Activated CD8-positive, alpha-beta memory T cell treated with anti-CD3 and anti-CD28 coated beads, Interleukin-2, amount 10 ng/mL, durations not matched to agents 7 days and 5 days (primary cell): ENCODE results near the gene JPH4. TPM values are rescaled to one million over a fixed set of nuclear protein-coding genes. Genes with fewer than 3 reads are reported as not detected.
"Not testable (repeated sequence)": the region's sequence is repeated elsewhere in the genome, so short reads cannot be mapped to it uniquely, and the experiment has no call there.

Source experiments
- ATAC-seq: fragments of 150-1000 bp; cut with Tn5 transposase; one replicate; pipeline ENCODE4 v1.10.0; 2021; ENCODE audit warnings: moderate library complexity
- CTCF ChIA-PET: fragments of 350-600 bp; sonication (Branson Sonifier 250); formaldehyde crosslinking; loops from one replicate; lab custom pipeline; 2021; ENCODE audit warnings: antibody characterized with exemption; lab: Charles Lee
- DNase-seq: peaks from one replicate; pipeline ENCODE4 v3.0.0-alpha.2; 2020
- H3K27ac Mint-ChIP-seq: one replicate; pipeline ENCODE4 v1.8.0; 2021; ENCODE audit warnings: mild to moderate bottlenecking, mixed read lengths
- H3K27me3 Mint-ChIP-seq: one replicate; pipeline ENCODE4 v1.8.0; 2021; ENCODE audit warnings: mixed read lengths
- H3K36me3 Mint-ChIP-seq: one replicate; pipeline ENCODE4 v1.8.0; 2021; ENCODE audit warnings: mild to moderate bottlenecking, mixed read lengths
- H3K4me1 Mint-ChIP-seq: one replicate; pipeline ENCODE4 v1.8.0; 2021; ENCODE audit warnings: mixed read lengths
- H3K4me3 Mint-ChIP-seq: one replicate; pipeline ENCODE4 v1.8.0; 2021; ENCODE audit warnings: mild to moderate bottlenecking, moderate library complexity, mixed read lengths
- H3K9me3 Mint-ChIP-seq: one replicate; pipeline ENCODE4 v1.8.0; 2022; ENCODE audit warnings: low read depth, mixed read lengths
- total RNA-seq, 2 experiments: library from RNA; stranded (reverse); gene quantifications; one replicate each; pipeline ENCODE4 v1.2.3, GENCODE V29; 2021

Gene JPH4
- total RNA-seq, 2 experiments from 2014 or later, result 0.77 TPM; not detected in 1

DNA sequence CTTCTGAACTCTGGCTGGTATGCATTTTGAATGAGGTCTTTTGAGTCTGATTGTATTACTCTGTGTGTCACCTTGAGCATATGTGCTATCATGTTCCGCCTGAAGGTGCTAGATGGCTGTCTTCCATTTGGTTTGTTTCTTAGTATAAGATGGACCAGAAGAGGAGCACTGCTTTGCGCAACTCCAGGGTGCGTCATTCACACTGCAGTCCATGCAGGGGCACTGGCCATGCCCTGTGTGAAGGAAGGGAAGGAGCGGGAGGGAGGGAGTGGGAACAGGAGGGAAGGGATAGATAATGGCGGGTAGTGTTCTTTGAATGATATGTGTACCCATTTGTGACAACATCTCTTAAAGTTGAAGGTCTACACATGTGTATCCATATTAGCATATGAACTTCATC lies 35.2 kb downstream of the JPH4 start:
- peaks cover 2% of the 10 kb centered on the region for H3K4me1 Mint-ChIP-seq
- H3K27ac Mint-ChIP-seq, result no peak overlapping the region
- H3K27me3 Mint-ChIP-seq, result peaks cover 2% of the 10 kb centered on the region
- CTCF ChIA-PET, result interaction anchor here (0.9 to 7.3 kb wide), 6 partner anchors 12 to 65 kb away, joined by 3 to 52 read pairs (median 4); partner anchors contain the start of gene THTPA
- DNase-seq (no peak), ATAC-seq (no peak)
- H3K4me3 Mint-ChIP-seq, result no peak overlapping the region
- no peaks in the 10 kb centered on the region for H3K36me3 Mint-ChIP-seq
- H3K9me3 Mint-ChIP-seq, result no peaks in the 10 kb centered on the region

- no peak for ATAC-seq
- CTCF ChIA-PET, result interaction anchor here (0.6 to 7.3 kb wide), 7 partner anchors 10 to 64 kb away, joined by 3 to 52 read pairs (median 3); partner anchors contain the start of gene ZFHX2
- no peaks in the 10 kb centered on the region for H3K9me3 Mint-ChIP-seq
Measured at GRCh38 chr14:23542261-23542660, 36.3 kb downstream of the JPH4 start.

DNA sequence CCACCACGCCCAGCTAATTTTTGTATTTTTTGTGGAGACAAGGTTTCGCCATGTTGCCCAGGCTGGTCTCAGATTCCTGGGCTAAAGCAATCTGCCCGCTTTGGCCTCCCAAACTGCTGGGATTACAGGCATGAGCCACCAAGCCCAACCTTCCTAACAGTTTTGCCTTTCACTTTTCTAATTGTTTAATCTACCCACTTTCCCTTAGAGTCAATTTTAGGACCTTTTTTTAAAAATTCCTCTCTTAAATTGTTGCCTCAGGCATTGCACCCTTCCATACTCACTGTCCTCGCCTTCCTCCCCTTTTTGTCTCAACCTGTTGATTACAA lies 38.5 kb downstream of the JPH4 start:
- Mint-ChIP-seq H3K36me3 (no peaks in the 10 kb centered on the region), H3K4me1 (peaks cover 2% of the 10 kb centered on the region), H3K27me3 (peaks cover 2% of the 10 kb centered on the region), H3K9me3 (no peaks in the 10 kb centered on the region), H3K4me3 (no peak overlapping the region), H3K27ac (no peak overlapping the region)
- CTCF ChIA-PET, result interaction anchor here (1.1 to 7.3 kb wide), 7 partner anchors 10 to 62 kb away, joined by 3 to 52 read pairs (median 5); partner anchors contain the start of gene ZFHX2
- ATAC-seq (no peak), DNase-seq (no peak)

More at GRCh38 chr14:23542261-23542660, 36.3 kb downstream of the JPH4 start:
- H3K27me3 Mint-ChIP-seq, result peaks cover 2% of the 10 kb centered on the region
- no peak for DNase-seq
- H3K4me3 Mint-ChIP-seq, result no peak overlapping the region
- H3K27ac Mint-ChIP-seq, result no peak overlapping the region
- no peaks in the 10 kb centered on the region for H3K36me3 Mint-ChIP-seq
- H3K4me1 Mint-ChIP-seq, result peaks cover 2% of the 10 kb centered on the region

GRCh38 chr14:23539248-23540140 lies 39.1 kb downstream of the JPH4 start:
- H3K27me3 Mint-ChIP-seq, result peaks cover 2% of the 10 kb centered on the region
- peaks cover 2% of the 10 kb centered on the region for H3K4me1 Mint-ChIP-seq
- no peaks in the 10 kb centered on the region for H3K9me3 Mint-ChIP-seq
- ATAC-seq (peak; percentile 77), DNase-seq (no peak)
- no peak overlapping the region for H3K4me3 Mint-ChIP-seq
- CTCF ChIA-PET, result interaction anchor here (0.8 to 7.3 kb wide), 11 partner anchors 10 to 65 kb away, joined by 3 to 52 read pairs (median 5); partner anchors contain the start of gene ZFHX2
- H3K27ac Mint-ChIP-seq, result no peak overlapping the region
- H3K36me3 Mint-ChIP-seq, result no peaks in the 10 kb centered on the region

DNA sequence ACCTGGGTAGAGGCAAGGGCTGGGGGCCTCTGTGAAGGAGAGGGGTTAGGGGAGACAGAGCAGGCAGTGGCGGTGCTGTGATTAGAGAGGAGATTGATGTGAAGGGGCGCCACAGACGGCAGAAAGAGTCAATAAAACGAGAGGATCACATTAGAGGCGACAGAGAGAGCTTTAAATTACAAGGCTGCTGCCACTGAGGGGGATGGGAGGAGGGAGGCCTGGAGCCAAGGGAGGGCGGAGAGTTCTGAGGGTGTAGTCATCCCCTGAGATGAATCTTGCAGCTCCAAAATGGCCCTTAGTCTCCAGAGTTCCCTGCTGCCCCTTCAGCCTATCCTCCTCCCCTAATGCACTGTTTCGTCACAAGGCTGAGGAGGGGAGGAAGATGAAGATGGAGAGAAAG lies 39.8 kb downstream of the JPH4 start:
- no peaks in the 10 kb centered on the region for H3K9me3 Mint-ChIP-seq
- DNase-seq (no peak), ATAC-seq (no peak)
- H3K27ac Mint-ChIP-seq, result no peak overlapping the region
- H3K36me3 Mint-ChIP-seq, result no peaks in the 10 kb centered on the region
- H3K27me3 Mint-ChIP-seq, result peaks cover 2% of the 10 kb centered on the region
- peaks cover 2% of the 10 kb centered on the region for H3K4me1 Mint-ChIP-seq
- no peak overlapping the region for H3K4me3 Mint-ChIP-seq
- CTCF ChIA-PET, result interaction anchor here (0.8 to 7.3 kb wide), 9 partner anchors 9 to 274 kb away, joined by 3 to 52 read pairs (median 3); no protein-coding TSS in a partner anchor

DNA sequence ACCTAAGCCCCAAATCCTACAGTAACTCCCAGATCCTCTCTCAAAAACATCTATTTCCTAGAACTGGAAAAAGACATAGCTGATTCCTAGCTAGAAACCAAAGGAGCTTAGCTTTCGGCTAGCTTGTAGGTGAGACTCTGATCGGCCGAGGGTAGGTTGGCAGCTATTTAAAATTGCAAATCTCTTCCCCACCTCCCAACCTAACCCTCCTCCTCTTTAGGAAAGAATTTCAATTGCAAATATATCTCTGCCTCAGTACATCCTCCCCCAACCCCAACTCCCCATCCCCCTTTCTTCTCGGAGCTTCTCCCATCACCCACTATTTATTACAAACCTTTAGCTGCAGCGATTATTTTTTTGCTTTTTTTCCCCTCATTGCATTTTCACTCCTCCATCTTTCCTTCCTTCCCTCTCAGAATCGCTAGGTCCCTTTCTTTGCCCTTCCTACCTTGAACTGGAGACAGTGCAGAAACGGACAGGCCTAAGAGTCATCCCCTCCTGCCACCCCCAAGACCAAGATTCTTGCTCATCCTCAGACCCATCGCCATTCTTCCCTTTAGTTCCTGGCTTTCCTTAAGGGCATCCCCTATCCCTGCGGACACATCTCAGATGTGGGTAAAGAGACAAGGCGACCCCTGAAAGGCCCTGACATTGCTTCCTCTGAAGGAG lies 40.4 kb downstream of the JPH4 start:
- Mint-ChIP-seq H3K27me3 (peaks cover 2% of the 10 kb centered on the region), H3K4me3 (no peak overlapping the region), H3K4me1 (peaks cover 2% of the 10 kb centered on the region), H3K9me3 (no peaks in the 10 kb centered on the region), H3K36me3 (no peaks in the 10 kb centered on the region), H3K27ac (no peak overlapping the region)
- ATAC-seq, result no peak
- CTCF ChIA-PET, result interaction anchor here (0.6 to 7.3 kb wide), 9 partner anchors 8 to 418 kb away, joined by 3 to 52 read pairs (median 4); no protein-coding TSS in a partner anchor
- no peak for DNase-seq

DNA sequence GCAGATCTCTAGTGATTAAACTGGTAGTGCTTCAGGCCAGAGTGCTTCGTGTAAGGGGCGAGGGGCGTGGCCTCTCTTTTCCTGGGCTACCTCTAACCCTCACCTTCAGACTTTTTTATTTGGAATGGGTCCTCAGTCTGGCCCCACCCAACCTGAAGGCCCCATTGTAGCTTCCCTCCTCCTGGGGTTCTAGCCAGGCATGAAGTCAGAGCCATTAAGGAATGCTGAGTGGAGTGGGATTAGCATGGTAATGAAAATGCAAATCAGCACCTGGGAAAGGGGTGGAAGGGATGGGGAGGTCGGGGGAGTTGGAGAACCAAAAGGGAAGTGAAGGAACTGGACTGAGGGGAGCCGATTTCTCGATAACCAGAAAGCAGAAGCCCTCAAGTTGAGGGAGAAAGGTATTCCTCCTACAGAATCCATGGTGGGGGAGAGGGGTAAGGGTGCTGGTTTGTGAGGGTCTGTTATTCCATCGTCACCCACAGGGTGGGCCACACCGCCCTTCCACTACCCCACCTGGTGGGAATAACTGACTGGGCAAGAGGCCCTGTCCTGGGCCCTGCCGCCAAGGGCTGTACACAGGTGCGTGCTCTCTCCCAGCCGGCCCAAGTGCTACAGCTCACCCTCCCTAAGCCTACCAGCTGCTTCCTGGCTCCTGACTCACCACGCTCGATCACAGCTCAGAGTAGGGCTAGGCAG lies 41.1 kb downstream of the JPH4 start:
- ATAC-seq (no peak), DNase-seq (no peak)
- H3K4me3 Mint-ChIP-seq, result no peak overlapping the region
- H3K9me3 Mint-ChIP-seq, result no peaks in the 10 kb centered on the region
- H3K36me3 Mint-ChIP-seq, result no peaks in the 10 kb centered on the region
- CTCF ChIA-PET, result interaction anchor here (0.6 to 7.3 kb wide), 9 partner anchors 8 to 417 kb away, joined by 3 to 52 read pairs (median 4); no protein-coding TSS in a partner anchor
- no peak overlapping the region for H3K27ac Mint-ChIP-seq
- peaks cover 2% of the 10 kb centered on the region for H3K4me1 Mint-ChIP-seq
- peaks cover 2% of the 10 kb centered on the region for H3K27me3 Mint-ChIP-seq

DNA sequence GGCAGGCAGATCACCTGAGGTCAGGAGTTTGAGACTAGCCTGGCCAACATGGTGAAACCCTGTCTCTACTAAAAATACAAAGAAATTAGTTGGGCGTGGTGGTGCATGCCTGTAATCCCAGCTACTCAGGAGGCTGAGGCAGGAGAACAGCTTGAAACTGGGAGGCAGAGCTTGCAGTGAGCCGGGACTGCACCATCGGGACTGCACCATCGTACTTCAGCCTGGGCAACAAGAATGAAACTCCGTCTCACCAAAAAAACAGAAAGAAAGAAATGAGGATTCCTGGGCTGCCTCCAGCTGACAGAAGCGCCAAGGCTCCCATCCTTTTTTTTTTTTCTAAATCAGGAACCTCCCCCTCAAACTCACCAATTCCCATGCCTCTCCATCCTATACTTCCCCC lies 41.7 kb downstream of the JPH4 start:
- ATAC-seq, H3K4me1 Mint-ChIP-seq, H3K27ac Mint-ChIP-seq, DNase-seq, H3K4me3 Mint-ChIP-seq, H3K36me3 Mint-ChIP-seq, H3K9me3 Mint-ChIP-seq, H3K27me3 Mint-ChIP-seq: not testable (repeated sequence)
- CTCF ChIA-PET, result interaction anchor here (0.8 to 7.3 kb wide), 3 partner anchors 26 to 207 kb away, joined by 3 to 52 read pairs (median 3); no protein-coding TSS in a partner anchor

GRCh38 chr14:23536494-23536893 lies 42.1 kb downstream of the JPH4 start:
- peaks cover 2% of the 10 kb centered on the region for H3K27me3 Mint-ChIP-seq
- CTCF ChIA-PET, result interaction anchor here (0.8 to 7.3 kb wide), 3 partner anchors 27 to 207 kb away, joined by 3 to 52 read pairs (median 3); no protein-coding TSS in a partner anchor
- no peak overlapping the region for H3K4me3 Mint-ChIP-seq
- no peaks in the 10 kb centered on the region for H3K36me3 Mint-ChIP-seq
- H3K9me3 Mint-ChIP-seq, result no peaks in the 10 kb centered on the region
- DNase-seq (no peak), ATAC-seq (no peak)
- H3K4me1 Mint-ChIP-seq, result peaks cover 2% of the 10 kb centered on the region
- no peak overlapping the region for H3K27ac Mint-ChIP-seq

DNA sequence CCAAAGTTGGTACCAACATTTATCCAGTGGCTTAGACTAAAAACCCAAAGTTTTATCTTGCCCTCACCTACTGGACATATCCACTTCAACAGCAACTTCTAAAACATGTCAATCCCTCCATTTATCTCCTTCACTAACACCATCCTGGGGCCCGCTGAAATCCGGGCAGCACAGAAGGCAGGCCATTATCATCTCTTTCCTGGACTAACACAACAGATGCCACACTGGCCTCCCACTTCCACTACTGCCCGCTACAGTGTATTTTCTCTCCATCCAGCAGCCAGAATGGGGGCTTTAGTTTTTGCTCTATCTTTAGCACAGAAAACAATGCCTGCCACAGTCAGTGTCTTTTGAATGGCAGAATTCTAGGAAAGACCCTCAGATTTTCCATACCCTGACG lies 42.6 kb downstream of the JPH4 start:
- Mint-ChIP-seq H3K9me3 (no peaks in the 10 kb centered on the region), H3K36me3 (no peaks in the 10 kb centered on the region), H3K27ac (no peak overlapping the region), H3K4me1 (peaks cover 2% of the 10 kb centered on the region), H3K4me3 (no peak overlapping the region), H3K27me3 (peaks cover 2% of the 10 kb centered on the region)
- no peak for ATAC-seq
- no peak for DNase-seq
- CTCF ChIA-PET, result interaction anchor here (1.3 kb wide), 1 partner anchor 27 kb away, joined by 3 read pairs; no protein-coding TSS in a partner anchor

DNA sequence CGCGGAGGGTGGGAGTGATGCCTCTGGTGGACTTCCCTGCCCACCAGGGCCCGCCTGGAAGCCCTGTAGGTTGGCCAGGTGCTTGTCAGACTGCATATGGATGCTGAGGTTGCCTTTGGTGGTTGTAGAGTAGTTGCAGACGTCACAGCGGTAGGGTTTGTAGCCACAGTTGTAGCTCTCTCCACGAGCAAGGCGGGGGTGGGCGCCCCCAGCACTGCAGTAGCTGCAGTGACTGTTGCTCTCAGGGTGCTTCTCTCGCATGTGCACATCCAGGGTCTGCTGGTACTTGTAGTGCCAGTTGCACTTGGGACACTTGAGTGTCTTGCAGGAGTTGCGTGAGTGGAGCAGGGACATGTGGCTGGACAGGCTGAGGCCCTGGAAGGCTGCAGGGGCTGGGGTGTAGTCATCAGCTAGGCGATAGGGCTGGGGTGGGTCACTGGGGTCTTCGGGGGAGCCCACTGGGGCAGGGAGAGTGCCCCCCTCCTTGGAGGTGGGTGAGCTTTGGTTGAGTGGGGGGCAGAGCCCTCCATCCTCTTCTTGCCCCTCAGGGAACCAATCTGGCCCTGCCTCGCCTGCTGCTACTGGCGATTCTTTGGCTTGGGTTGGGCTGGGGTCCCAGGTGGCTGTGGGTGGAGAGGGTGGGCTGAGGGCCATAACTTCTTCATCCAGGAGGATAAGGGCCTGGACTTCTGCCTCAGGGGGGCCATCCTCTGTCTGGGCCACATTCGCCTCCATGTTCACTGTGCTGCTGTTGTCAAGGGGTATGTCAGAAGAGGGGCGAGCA lies 44.7 kb downstream of the JPH4 start:
- H3K27ac Mint-ChIP-seq, result no peak overlapping the region
- H3K27me3 Mint-ChIP-seq, result no peaks in the 10 kb centered on the region
- DNase-seq, result no peak
- H3K4me1 Mint-ChIP-seq, result no peaks in the 10 kb centered on the region
- ATAC-seq, result no peak
- H3K9me3 Mint-ChIP-seq, result no peaks in the 10 kb centered on the region
- no peak overlapping the region for H3K4me3 Mint-ChIP-seq
- CTCF ChIA-PET, result interaction anchor here (1.4 kb wide), 1 partner anchor 26 kb away, joined by 5 read pairs; no protein-coding TSS in a partner anchor
- H3K36me3 Mint-ChIP-seq, result no peaks in the 10 kb centered on the region

DNA sequence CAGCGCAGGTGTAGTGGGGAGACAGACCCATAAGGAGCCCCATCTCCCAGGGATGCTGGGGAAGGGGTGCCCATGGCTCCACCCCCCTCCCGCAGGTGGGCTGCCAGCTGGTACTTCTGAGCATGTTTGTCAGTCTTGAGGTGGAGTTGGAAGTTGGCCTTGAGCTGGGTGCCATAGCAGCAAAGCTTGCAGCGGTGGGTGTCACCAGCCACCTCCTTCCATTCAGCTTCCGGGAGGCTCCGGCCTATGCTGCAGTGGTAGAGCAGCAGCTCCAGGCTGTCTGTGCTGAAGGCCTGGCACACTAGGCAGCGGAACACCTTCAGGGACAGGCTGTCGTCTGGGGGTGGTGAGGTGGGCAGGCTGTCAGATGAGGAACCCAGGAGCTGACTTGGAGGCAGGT lies 45.9 kb downstream of the JPH4 start:
- H3K36me3 Mint-ChIP-seq, result no peaks in the 10 kb centered on the region
- CTCF ChIA-PET, result interaction anchor here (1.4 kb wide), 1 partner anchor 27 kb away, joined by 5 read pairs; no protein-coding TSS in a partner anchor
- H3K4me3 Mint-ChIP-seq, result no peak overlapping the region
- ATAC-seq (no peak), DNase-seq (no peak)
- H3K27me3 Mint-ChIP-seq, result no peaks in the 10 kb centered on the region
- no peak overlapping the region for H3K27ac Mint-ChIP-seq
- no peaks in the 10 kb centered on the region for H3K9me3 Mint-ChIP-seq
- no peaks in the 10 kb centered on the region for H3K4me1 Mint-ChIP-seq
